ENCODE data around the gene PTCH1. TPM values are rescaled to one million over a fixed set of nuclear protein-coding genes. Genes with fewer than 3 reads are reported as not detected.

PTCH1 gene
- total and polyA plus RNA-seq, 4 donors: 3.1 to 31.1 (median 12.1) TPM

DNA sequence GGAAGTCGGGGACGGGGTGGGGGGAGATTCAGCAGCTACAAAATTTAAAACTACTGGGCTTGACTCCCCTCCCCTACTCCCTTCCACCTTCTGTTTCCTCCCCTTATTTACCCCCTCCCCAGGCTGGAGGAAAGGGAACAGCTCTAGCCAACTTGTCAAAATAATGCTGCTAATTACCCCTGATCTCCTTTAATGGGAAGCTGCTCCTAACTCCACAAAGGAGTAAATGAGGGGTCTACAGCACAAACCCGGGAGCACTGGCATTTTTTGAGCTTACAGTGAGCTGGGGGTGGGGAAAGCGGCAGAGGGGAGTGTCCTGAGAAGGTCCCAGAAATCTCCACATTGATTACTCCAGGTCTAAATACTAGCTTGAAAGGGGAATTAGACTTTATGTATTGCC, 3.1 kb downstream of the PTCH1 start:
- ATAC-seq (ENCODE audit: insufficient read depth, low FRiP score): no peak
- TF ChIP-seq, protein P1, sequence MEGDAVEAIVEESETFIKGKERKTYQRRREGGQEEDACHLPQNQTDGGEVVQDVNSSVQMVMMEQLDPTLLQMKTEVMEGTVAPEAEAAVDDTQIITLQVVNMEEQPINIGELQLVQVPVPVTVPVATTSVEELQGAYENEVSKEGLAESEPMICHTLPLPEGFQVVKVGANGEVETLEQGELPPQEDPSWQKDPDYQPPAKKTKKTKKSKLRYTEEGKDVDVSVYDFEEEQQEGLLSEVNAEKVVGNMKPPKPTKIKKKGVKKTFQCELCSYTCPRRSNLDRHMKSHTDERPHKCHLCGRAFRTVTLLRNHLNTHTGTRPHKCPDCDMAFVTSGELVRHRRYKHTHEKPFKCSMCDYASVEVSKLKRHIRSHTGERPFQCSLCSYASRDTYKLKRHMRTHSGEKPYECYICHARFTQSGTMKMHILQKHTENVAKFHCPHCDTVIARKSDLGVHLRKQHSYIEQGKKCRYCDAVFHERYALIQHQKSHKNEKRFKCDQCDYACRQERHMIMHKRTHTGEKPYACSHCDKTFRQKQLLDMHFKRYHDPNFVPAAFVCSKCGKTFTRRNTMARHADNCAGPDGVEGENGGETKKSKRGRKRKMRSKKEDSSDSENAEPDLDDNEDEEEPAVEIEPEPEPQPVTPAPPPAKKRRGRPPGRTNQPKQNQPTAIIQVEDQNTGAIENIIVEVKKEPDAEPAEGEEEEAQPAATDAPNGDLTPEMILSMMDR (IDR thresholded peaks at IDR 0.05; ENCODE audit: control extremely low read depth, extremely low read depth): no peak
- Histone ChIP-seq H3K27me3 (ENCODE audit: control insufficient read depth in 3 of 3, insufficient read depth in 3 of 3, low read length in 2 of 3) (no peaks in the 10 kb centered on the region), H3K4me3 (no peak overlapping the region), H3K4me1 (ENCODE audit: control insufficient read depth in 5 of 5, insufficient read depth in 5 of 5, low read length in 5 of 5) (peaks cover 0 to 55% (median 15%) of the 10 kb centered on the region in 5 donors), H3K27ac (ENCODE audit: low read depth in 1 of 2, low read length in 1 of 2) (no peak overlapping the region), H3K36me3 (ENCODE audit: control insufficient read depth in 4 of 4, insufficient read depth in 4 of 4, low read length in 4 of 4) (peaks cover 0 to 6% (median 0%) of the 10 kb centered on the region in 4 donors), H3K9me3 (ENCODE audit: control insufficient read depth in 4 of 4, insufficient read depth in 3 of 4, low read length in 3 of 4) (no peaks in the 10 kb centered on the region), H3K9ac (ENCODE audit: insufficient read depth in 1 of 2, low read length in 2 of 2) (peak overlapping the region in 1 of 2 donors; percentile 61)
- WGBS, 2 donors: 67 to 75% methylated on average over 4 of the region's 4 CpGs
- peak in 1 of 3 donors; percentile 43 for DNase-seq

GRCh38 chr9:95512709-95513095, 4.1 kb downstream of the PTCH1 start:
- 65 to 74% methylated on average over 2 of the region's 2 CpGs for WGBS, 2 donors
- H3K9ac ChIP-seq (ENCODE audit: insufficient read depth in 1 of 2, low read length in 2 of 2): peak overlapping the region in 1 of 2 donors; percentile 61
- H3K27ac ChIP-seq (ENCODE audit: low read depth in 1 of 2, low read length in 1 of 2): peak overlapping the region in 1 of 2 donors; percentile 60
- TF ChIP-seq, protein P1 (IDR thresholded peaks at IDR 0.05; ENCODE audit: control extremely low read depth, extremely low read depth): no peak
- H3K4me3 ChIP-seq: no peak overlapping the region
- ATAC-seq (ENCODE audit: insufficient read depth, low FRiP score) (no peak), DNase-seq (peak in 2 of 3 donors; percentile 56 to 85)
- H3K9me3 ChIP-seq (ENCODE audit: control insufficient read depth in 4 of 4, insufficient read depth in 3 of 4, low read length in 3 of 4): no peaks in the 10 kb centered on the region
- H3K4me1 ChIP-seq (ENCODE audit: control insufficient read depth in 5 of 5, insufficient read depth in 5 of 5, low read length in 5 of 5): peaks cover 0 to 47% (median 14%) of the 10 kb centered on the region in 5 donors
- peaks cover 0 to 9% (median 0%) of the 10 kb centered on the region in 4 donors for H3K36me3 ChIP-seq (ENCODE audit: control insufficient read depth in 4 of 4, insufficient read depth in 4 of 4, low read length in 4 of 4)
- H3K27me3 ChIP-seq (ENCODE audit: control insufficient read depth in 3 of 3, insufficient read depth in 3 of 3, low read length in 2 of 3): no peaks in the 10 kb centered on the region

- no peak for ATAC-seq (ENCODE audit: insufficient read depth, low FRiP score)
- TF ChIP-seq, protein P1 (IDR thresholded peaks at IDR 0.05; ENCODE audit: control extremely low read depth, extremely low read depth): no peak
- Histone ChIP-seq H3K4me1 (ENCODE audit: control insufficient read depth in 5 of 5, insufficient read depth in 5 of 5, low read length in 5 of 5) (peaks cover 0 to 42% (median 14%) of the 10 kb centered on the region in 5 donors), H3K36me3 (ENCODE audit: control insufficient read depth in 4 of 4, insufficient read depth in 4 of 4, low read length in 4 of 4) (peaks cover 0 to 15% (median 0%) of the 10 kb centered on the region in 4 donors), H3K4me3 (no peak overlapping the region), H3K9me3 (ENCODE audit: control insufficient read depth in 4 of 4, insufficient read depth in 3 of 4, low read length in 3 of 4) (no peaks in the 10 kb centered on the region), H3K27ac (ENCODE audit: low read depth in 1 of 2, low read length in 1 of 2) (peak overlapping the region in 1 of 2 donors; percentile 60), H3K9ac (ENCODE audit: insufficient read depth in 1 of 2, low read length in 2 of 2) (peak overlapping the region; percentile 9 to 93), H3K27me3 (ENCODE audit: control insufficient read depth in 3 of 3, insufficient read depth in 3 of 3, low read length in 2 of 3) (no peaks in the 10 kb centered on the region)
- WGBS, 2 donors: 34 to 37% methylated on average over 30 of the region's 30 CpGs
- DNase-seq: peak; percentile 72 to 86 (median 80)
Measured at GRCh38 chr9:95511952-95512708, 4.6 kb downstream of the PTCH1 start.
